Kidney epithelial cell (primary cell): ENCODE measurements around the gene RSRC1. TPM values are rescaled to one million over a fixed set of nuclear protein-coding genes. Genes with fewer than 3 reads are reported as not detected.
"Not testable (repeated sequence)": the region's sequence is repeated elsewhere in the genome, so short reads cannot be mapped to it uniquely, and the experiment has no call there.

Experiments
- DNase-seq: peaks from one replicate; pipeline ENCODE4 v3.0.0-alpha.2; 2010; ENCODE audit warnings: low read depth
- H3K27me3 ChIP-seq: 2 replicates; pipeline ENCODE4 v1.6.0; 2011; ENCODE audit warnings: low read length; ENCODE audit not compliant: control insufficient read depth, insufficient read depth
- H3K36me3 ChIP-seq: 2 replicates; pipeline ENCODE4 v1.5.1; 2011; ENCODE audit warnings: low read length; ENCODE audit not compliant: control insufficient read depth, insufficient read depth
- H3K4me3 ChIP-seq: 2 replicates; pipeline ENCODE4 v1.5.1; 2011; ENCODE audit warnings: low read depth, mild to moderate bottlenecking, control low read depth, low read length
- CTCF ChIP-seq: IDR thresholded peaks from 2 replicates; pipeline ENCODE4 v1.5.1; 2011; ENCODE audit warnings: mild to moderate bottlenecking, moderate library complexity, low read length, control low read depth, inconsistent platforms; ENCODE audit not compliant: insufficient read depth, poor library complexity, severe bottlenecking
- total RNA-seq: library from RNA; depleted of rRNA; stranded (reverse); fragments of >200 nt; gene quantifications from 2 replicates; pipeline ENCODE4 v1.2.3, GENCODE V29; 2015

RSRC1 gene
- total RNA-seq, 1 donor from 2014 or later: 27.4 TPM

GRCh38 chr3:158403013-158403412 lies 293.1 kb downstream of the RSRC1 start:
- Histone ChIP-seq H3K4me3 (no peak overlapping the region), H3K36me3 (no peaks in the 10 kb centered on the region), H3K27me3 (no peaks in the 10 kb centered on the region)
- no peak for DNase-seq
- no peak for TF ChIP-seq CTCF

- TF ChIP-seq CTCF: no peak
- no peak for DNase-seq
- H3K27me3 ChIP-seq: no peaks in the 10 kb centered on the region
- H3K36me3 ChIP-seq: no peaks in the 10 kb centered on the region
- no peak overlapping the region for H3K4me3 ChIP-seq
These were observed 294.3 kb downstream of the RSRC1 start for GRCh38 chr3:158404131-158404718.

GRCh38 chr3:158405507-158405906 lies 295.6 kb downstream of the RSRC1 start:
- Histone ChIP-seq H3K36me3 (no peaks in the 10 kb centered on the region), H3K27me3 (no peaks in the 10 kb centered on the region), H3K4me3 (no peak overlapping the region)
- no peak for TF ChIP-seq CTCF
- no peak for DNase-seq

- no peak overlapping the region for H3K4me3 ChIP-seq
- no peak for DNase-seq
- no peaks in the 10 kb centered on the region for H3K36me3 ChIP-seq
- TF ChIP-seq CTCF: no peak
- H3K27me3 ChIP-seq: no peaks in the 10 kb centered on the region
These were observed 298.1 kb downstream of the RSRC1 start for GRCh38 chr3:158407844-158408517.

- not testable (repeated sequence) for H3K4me3 ChIP-seq, H3K27me3 ChIP-seq, H3K36me3 ChIP-seq, DNase-seq
These were observed 298.6 kb downstream of the RSRC1 start for GRCh38 chr3:158408518-158408897.

GRCh38 chr3:158418035-158418434 lies 308.1 kb downstream of the RSRC1 start:
- Histone ChIP-seq H3K36me3 (no peaks in the 10 kb centered on the region), H3K27me3 (no peaks in the 10 kb centered on the region), H3K4me3 (no peak overlapping the region)
- no peak for TF ChIP-seq CTCF
- DNase-seq: no peak
